ENCODE results near the gene HERC6. TPM values are rescaled to one million over a fixed set of nuclear protein-coding genes. Genes with fewer than 3 reads are reported as not detected.
"Not testable (repeated sequence)": the region's sequence is repeated elsewhere in the genome, so short reads cannot be mapped to it uniquely, and the experiment has no call there.

Gene HERC6
- total RNA-seq, 1 experiment from 2014 or later = 7.6 TPM

DNA sequence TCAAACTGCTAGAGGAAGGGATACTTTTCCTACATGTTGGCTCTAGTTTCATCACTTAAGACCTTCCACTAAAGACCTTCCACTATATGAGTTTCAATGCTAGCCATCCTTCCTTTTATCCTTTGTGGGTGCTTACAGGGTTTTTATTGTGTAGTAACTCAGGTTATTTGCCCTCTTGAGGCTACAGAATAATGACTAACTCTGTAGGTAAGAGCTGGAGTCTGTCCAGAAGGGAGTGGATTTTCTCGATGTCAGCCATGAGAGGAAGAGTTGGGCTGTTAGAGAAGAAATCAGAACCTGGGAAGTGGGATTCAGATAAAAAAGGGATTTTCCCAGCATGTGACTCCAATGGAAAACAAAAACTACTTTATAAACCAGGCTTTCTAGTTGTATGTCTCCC is 50.7 kb downstream of the HERC6 start:
- CTCF ChIA-PET = no interaction called here
- H3K27ac Mint-ChIP-seq (ENCODE audit: unreplicated experiment) = no peak overlapping the region
- TF ChIP-seq, protein P1, sequence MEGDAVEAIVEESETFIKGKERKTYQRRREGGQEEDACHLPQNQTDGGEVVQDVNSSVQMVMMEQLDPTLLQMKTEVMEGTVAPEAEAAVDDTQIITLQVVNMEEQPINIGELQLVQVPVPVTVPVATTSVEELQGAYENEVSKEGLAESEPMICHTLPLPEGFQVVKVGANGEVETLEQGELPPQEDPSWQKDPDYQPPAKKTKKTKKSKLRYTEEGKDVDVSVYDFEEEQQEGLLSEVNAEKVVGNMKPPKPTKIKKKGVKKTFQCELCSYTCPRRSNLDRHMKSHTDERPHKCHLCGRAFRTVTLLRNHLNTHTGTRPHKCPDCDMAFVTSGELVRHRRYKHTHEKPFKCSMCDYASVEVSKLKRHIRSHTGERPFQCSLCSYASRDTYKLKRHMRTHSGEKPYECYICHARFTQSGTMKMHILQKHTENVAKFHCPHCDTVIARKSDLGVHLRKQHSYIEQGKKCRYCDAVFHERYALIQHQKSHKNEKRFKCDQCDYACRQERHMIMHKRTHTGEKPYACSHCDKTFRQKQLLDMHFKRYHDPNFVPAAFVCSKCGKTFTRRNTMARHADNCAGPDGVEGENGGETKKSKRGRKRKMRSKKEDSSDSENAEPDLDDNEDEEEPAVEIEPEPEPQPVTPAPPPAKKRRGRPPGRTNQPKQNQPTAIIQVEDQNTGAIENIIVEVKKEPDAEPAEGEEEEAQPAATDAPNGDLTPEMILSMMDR (IDR thresholded peaks at IDR 0.05; ENCODE audit: insufficient read depth in 1 of 2, low read depth in 1 of 2, low read length in 1 of 2, severe bottlenecking in 1 of 2, unreplicated experiment in 1 of 2) = no peak
- no peaks in the 10 kb centered on the region for H3K4me1 ChIP-seq
- no peaks in the 10 kb centered on the region for H3K4me1 Mint-ChIP-seq (ENCODE audit: low read depth, unreplicated experiment)
- H3K27me3 Mint-ChIP-seq (ENCODE audit: insufficient read depth, unreplicated experiment) = no peaks in the 10 kb centered on the region
- POLR2A ChIA-PET = no interaction called here
- no peaks in the 10 kb centered on the region for H3K36me3 Mint-ChIP-seq (ENCODE audit: insufficient read depth, unreplicated experiment)
- H3K4me3 ChIP-seq (ENCODE audit: low read depth, low read length) = no peak overlapping the region
- H3K36me3 ChIP-seq (ENCODE audit: control insufficient read depth, insufficient read depth, low read length) = no peaks in the 10 kb centered on the region
- H3K4me3 Mint-ChIP-seq (ENCODE audit: unreplicated experiment) = no peak overlapping the region
- no TSS peak for BruUV-seq (replicated peaks)
- no peaks in the 10 kb centered on the region for H3K9me3 ChIP-seq
- H3K27me3 ChIP-seq (replicated peaks; ENCODE audit: control insufficient read depth, insufficient read depth, low read length) = no peaks in the 10 kb centered on the region
- intact Hi-C loops (cut with micrococcal nuclease; ENCODE audit: unreplicated experiment) = no loop called here
- H3K9me3 Mint-ChIP-seq (ENCODE audit: unreplicated experiment) = no peaks in the 10 kb centered on the region
- no peak for DNase-seq

DNA sequence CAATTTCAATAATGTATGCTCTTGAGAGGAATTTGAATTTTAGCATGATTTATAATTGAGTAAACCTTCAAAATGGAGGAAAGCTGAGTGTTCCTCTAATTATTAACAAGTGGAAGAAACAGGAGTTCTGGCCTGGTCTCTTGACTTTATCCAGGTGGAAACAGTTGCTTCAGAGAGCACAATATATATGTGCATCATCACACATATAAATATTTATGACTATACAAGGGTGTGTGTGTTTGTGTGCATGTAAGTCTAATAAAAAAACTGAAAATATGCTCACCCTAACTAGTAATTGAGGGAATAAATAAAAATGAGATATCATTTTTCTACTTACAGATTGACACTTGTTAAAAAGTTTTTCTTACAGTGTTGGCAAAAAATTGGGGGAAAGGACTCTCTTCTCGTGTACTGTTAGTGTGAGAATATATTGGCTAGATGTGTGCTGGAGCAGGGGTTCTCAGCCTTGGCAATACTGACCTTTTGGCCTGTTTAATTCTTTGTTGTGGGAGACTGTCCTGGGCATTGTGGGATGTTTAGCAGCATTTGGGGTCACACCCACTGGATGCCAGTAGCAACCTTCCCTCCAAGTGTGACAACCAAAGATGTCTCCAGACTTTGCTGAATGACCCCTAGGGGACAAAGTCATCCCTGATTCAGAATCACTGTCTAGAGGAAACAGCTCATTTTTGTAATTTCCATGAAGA is 57.5 kb downstream of the HERC6 start:
- TF ChIP-seq, protein P1 (IDR thresholded peaks at IDR 0.05; ENCODE audit: insufficient read depth in 1 of 2, low read depth in 1 of 2, low read length in 1 of 2, severe bottlenecking in 1 of 2, unreplicated experiment in 1 of 2) = no peak
- no peaks in the 10 kb centered on the region for H3K36me3 Mint-ChIP-seq (ENCODE audit: insufficient read depth, unreplicated experiment)
- no peaks in the 10 kb centered on the region for H3K27me3 Mint-ChIP-seq (ENCODE audit: insufficient read depth, unreplicated experiment)
- ChIA-PET POLR2A (no interaction called here), CTCF (no interaction called here)
- no peak for DNase-seq
- H3K4me1 ChIP-seq = no peaks in the 10 kb centered on the region; the same call in 1 of the 2 replicates
- no peaks in the 10 kb centered on the region for H3K27me3 ChIP-seq (replicated peaks; ENCODE audit: control insufficient read depth, insufficient read depth, low read length)
- no TSS peak for BruUV-seq (replicated peaks)
- no peaks in the 10 kb centered on the region for H3K9me3 ChIP-seq
- no peaks in the 10 kb centered on the region for H3K36me3 ChIP-seq (ENCODE audit: control insufficient read depth, insufficient read depth, low read length)
- intact Hi-C loops (cut with micrococcal nuclease; ENCODE audit: unreplicated experiment) = no loop called here
- no peak overlapping the region for H3K4me3 ChIP-seq (ENCODE audit: low read depth, low read length)
- H3K27ac Mint-ChIP-seq (ENCODE audit: unreplicated experiment) = no peak overlapping the region
- H3K9me3 Mint-ChIP-seq (ENCODE audit: unreplicated experiment) = no peaks in the 10 kb centered on the region
- H3K4me3 Mint-ChIP-seq (ENCODE audit: unreplicated experiment) = no peak overlapping the region
- H3K4me1 Mint-ChIP-seq (ENCODE audit: low read depth, unreplicated experiment) = peaks cover 6% of the 10 kb centered on the region

DNA sequence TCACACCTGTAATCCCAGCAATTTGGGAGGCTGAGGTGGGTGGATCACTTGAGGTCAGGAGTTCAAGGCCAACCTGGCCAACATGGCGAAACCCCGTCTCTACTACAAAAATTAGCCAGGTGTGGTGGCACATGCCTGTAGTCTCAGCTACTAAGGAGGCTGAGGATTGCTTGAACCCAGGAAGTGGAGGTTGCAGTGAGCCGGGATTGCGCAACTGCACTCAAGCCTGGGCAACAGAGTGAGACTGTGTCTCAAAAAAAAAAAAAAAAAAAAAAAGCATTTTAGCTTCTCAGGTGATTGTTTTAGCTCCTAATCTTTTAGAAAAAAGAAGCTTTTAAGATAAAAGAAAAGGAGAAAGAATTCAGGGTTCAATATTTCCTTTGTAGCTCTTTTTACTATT is 59.2 kb downstream of the HERC6 start:
- H3K36me3 ChIP-seq (ENCODE audit: control insufficient read depth, insufficient read depth, low read length); H3K27me3 Mint-ChIP-seq (ENCODE audit: insufficient read depth, unreplicated experiment); BruUV-seq (replicated peaks); DNase-seq; H3K4me1 ChIP-seq; POLR2A ChIA-PET; H3K27me3 ChIP-seq (replicated peaks; ENCODE audit: control insufficient read depth, insufficient read depth, low read length); CTCF ChIA-PET; H3K9me3 Mint-ChIP-seq (ENCODE audit: unreplicated experiment); H3K4me3 Mint-ChIP-seq (ENCODE audit: unreplicated experiment); intact Hi-C loops (cut with micrococcal nuclease; ENCODE audit: unreplicated experiment); H3K4me3 ChIP-seq (ENCODE audit: low read depth, low read length); H3K4me1 Mint-ChIP-seq (ENCODE audit: low read depth, unreplicated experiment); H3K36me3 Mint-ChIP-seq (ENCODE audit: insufficient read depth, unreplicated experiment); H3K9me3 ChIP-seq; H3K27ac Mint-ChIP-seq (ENCODE audit: unreplicated experiment): not testable (repeated sequence)
